Activated naive CD8-positive, alpha-beta T cell treated with anti-CD3 and anti-CD28 coated beads for 36 hours (primary cell): ENCODE data around the gene MAST4. TPM values are rescaled to one million over a fixed set of nuclear protein-coding genes. Genes with fewer than 3 reads are reported as not detected.

Experiments used
- DNase-seq: peaks from one replicate; pipeline ENCODE4 v3.0.0; 2021
- H3K27ac Mint-ChIP-seq: one replicate; pipeline ENCODE4 v1.8.0; 2022; ENCODE audit warnings: mild to moderate bottlenecking, moderate library complexity, mixed read lengths
- H3K27me3 Mint-ChIP-seq: one replicate; pipeline ENCODE4 v1.8.0; 2022; ENCODE audit warnings: mild to moderate bottlenecking, mixed read lengths
- H3K36me3 Mint-ChIP-seq: one replicate; pipeline ENCODE4 v1.8.0; 2021; ENCODE audit warnings: mild to moderate bottlenecking, mixed read lengths
- H3K4me1 Mint-ChIP-seq: one replicate; pipeline ENCODE4 v1.8.0; 2021; ENCODE audit warnings: mixed read lengths
- H3K4me3 Mint-ChIP-seq: one replicate; pipeline ENCODE4 v1.8.0; 2022; ENCODE audit warnings: mild to moderate bottlenecking, moderate library complexity, mixed read lengths
- H3K9me3 Mint-ChIP-seq: one replicate; pipeline ENCODE4 v1.8.0; 2022; ENCODE audit warnings: mixed read lengths
- total RNA-seq, 2 experiments: library from RNA; stranded (reverse); gene quantifications; one replicate each; pipeline ENCODE4 v1.2.3, GENCODE V29; 2021

Gene MAST4
- total RNA-seq, 2 experiments from 2014 or later = 8.9 to 9.8 TPM

DNA sequence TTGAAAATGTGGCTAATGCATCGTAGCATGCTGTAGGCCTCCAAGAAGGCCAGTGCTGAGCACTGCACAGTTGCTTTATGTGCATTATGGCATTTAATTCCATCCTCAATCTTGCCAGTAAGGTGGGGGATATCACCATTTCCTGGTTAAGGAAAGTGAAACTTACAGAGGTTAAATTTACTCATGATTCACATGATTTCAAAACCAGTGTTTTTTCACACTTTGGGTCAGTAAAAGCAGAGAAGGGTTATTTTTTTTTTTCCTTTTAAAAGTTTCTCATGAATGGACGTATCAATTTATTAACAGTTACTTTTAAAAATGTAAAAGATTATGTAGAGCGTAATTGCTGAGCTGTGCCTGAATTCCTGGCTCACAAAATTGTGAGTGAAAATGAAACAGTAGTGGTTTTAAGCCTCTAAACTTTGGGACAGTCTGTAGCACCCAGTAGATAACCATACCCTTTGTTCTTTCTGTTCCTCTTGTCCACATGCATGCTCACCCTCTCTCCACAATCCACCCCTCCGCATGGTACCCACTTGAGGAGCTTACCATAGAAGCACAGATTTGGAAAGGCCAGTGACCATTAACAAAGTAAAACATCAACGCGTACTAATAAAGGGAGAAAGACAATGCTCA lies 21.2 kb downstream of the MAST4 start:
- peak overlapping the region; percentile 81 for H3K27ac Mint-ChIP-seq
- DNase-seq = no peak

DNA sequence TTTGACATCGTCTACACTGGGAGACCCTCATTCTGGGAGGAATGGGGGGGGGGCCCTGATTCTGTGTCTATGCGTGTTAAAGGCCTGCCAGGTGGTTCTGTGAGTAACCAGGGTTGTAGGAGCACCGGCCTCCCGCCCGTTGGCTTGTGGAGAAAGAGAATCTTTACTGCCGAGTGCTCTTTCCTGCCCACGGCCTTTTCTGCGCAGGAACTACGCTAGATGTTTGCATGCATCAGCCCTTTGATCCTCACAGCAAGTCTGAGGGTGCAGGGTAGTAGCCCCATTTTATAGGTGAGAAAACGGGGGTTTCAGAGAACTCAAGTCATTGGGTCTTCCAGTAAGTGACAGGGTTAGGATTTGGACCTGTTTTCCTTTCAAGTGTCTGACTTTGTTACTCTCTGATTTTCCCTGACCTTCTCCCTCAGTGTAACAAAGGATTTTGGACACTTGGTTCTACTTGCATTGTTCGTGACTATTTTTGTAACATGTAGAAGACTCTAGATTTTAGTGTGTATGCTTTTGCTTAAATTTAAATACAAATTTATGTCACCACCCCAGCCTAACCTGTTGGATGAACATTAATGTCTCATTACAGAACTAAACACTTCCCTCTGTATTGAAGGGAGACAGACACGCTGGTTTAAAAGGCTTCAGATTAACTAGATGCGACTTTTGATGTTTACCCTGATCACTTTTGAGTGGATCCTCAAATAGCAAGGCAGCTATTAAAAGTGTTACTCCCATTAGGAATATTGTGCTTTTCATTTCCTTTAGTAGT lies 22.0 kb downstream of the MAST4 start:
- Mint-ChIP-seq H3K36me3 (no peaks in the 10 kb centered on the region), H3K9me3 (no peaks in the 10 kb centered on the region)

More for the DNA sequence above, 21.2 kb downstream of the MAST4 start:
- Mint-ChIP-seq H3K9me3 (no peaks in the 10 kb centered on the region), H3K36me3 (no peaks in the 10 kb centered on the region), H3K27me3 (peaks cover 39% of the 10 kb centered on the region), H3K4me3 (no peak overlapping the region), H3K4me1 (peaks cover 17% of the 10 kb centered on the region)

DNA sequence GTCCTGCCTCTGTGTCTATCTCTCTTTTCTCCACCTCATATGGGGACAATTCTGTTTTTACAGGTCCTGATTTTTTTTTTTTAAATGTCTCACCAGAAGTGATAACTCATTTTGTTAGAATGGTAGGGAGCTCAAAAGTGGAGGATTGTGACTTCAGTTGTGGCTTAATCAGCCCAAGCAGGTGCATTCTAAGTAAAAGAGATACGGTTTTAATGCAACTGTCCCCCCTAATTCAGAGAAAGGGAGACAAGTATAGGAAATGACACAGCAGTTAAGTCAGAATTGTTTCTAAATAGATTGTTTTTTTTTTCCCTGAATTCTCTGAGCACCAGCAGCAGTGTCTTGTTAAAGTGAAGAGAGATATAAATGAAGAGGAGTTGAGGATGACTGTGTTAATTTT lies 24.5 kb downstream of the MAST4 start:
- H3K4me3 Mint-ChIP-seq = no peak overlapping the region
- H3K27me3 Mint-ChIP-seq = peaks cover 36% of the 10 kb centered on the region
- H3K4me1 Mint-ChIP-seq = peaks cover 17% of the 10 kb centered on the region
- no peak for DNase-seq
- no peak overlapping the region for H3K27ac Mint-ChIP-seq
- H3K9me3 Mint-ChIP-seq = no peaks in the 10 kb centered on the region
- H3K36me3 Mint-ChIP-seq = no peaks in the 10 kb centered on the region

More for the DNA sequence above, 22.0 kb downstream of the MAST4 start:
- H3K27ac Mint-ChIP-seq = peak overlapping the region; percentile 66
- H3K4me3 Mint-ChIP-seq = no peak overlapping the region
- peaks cover 41% of the 10 kb centered on the region for H3K27me3 Mint-ChIP-seq
- no peak for DNase-seq
- peaks cover 17% of the 10 kb centered on the region for H3K4me1 Mint-ChIP-seq

- no peaks in the 10 kb centered on the region for H3K36me3 Mint-ChIP-seq
- H3K9me3 Mint-ChIP-seq = no peaks in the 10 kb centered on the region
- H3K27me3 Mint-ChIP-seq = peaks cover 36% of the 10 kb centered on the region
- H3K4me3 Mint-ChIP-seq = no peak overlapping the region
- no peak overlapping the region for H3K27ac Mint-ChIP-seq
- DNase-seq = no peak
- H3K4me1 Mint-ChIP-seq = peaks cover 17% of the 10 kb centered on the region
Measured at GRCh38 chr5:66621146-66621545, 25.0 kb downstream of the MAST4 start.

DNA sequence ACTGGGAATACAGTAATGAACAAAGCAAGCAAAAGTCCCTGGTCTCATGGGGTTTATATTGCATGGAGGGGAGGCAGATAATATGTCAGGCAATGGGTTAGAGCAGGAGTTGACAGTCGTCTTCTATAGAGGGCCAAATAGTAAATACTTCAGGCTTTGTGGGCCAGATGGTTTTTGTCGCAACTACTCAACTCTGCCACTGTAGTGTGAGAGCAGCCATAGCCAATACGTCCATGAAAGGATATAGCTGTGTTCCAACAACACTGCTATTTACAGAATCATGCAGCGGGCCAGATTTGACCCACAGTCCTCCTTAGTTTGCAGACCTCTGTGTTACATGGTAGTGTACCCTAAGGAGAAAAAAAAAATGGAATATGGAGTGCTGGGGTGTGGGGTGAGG lies 25.5 kb downstream of the MAST4 start:
- no peak overlapping the region for H3K4me3 Mint-ChIP-seq
- no peak overlapping the region for H3K27ac Mint-ChIP-seq
- DNase-seq = no peak
- no peaks in the 10 kb centered on the region for H3K36me3 Mint-ChIP-seq
- no peaks in the 10 kb centered on the region for H3K9me3 Mint-ChIP-seq
- H3K4me1 Mint-ChIP-seq = peaks cover 14% of the 10 kb centered on the region
- peaks cover 40% of the 10 kb centered on the region for H3K27me3 Mint-ChIP-seq

DNA sequence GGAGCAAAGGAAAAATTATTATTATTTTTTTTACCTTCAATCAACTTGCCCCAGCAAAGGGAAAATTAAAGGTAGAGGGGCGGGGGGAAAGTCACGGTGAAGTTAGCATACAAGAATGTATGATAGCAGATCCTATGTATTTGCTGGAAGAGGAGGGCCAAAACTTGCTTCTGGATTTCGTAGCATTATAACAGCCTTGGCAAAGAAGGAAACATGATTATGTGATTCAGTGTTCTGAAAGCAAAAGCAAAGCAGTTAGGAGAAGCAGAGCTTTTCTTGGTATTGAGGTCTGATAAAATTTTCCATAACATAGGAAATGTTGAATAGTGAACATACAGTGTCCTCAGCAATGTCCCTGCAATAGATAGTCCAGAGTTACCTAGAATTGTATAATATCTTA lies 32.4 kb downstream of the MAST4 start:
- Mint-ChIP-seq H3K27ac (no peak overlapping the region), H3K4me1 (peaks cover 5% of the 10 kb centered on the region), H3K9me3 (no peaks in the 10 kb centered on the region)

GRCh38 chr5:66629446-66629845 lies 33.3 kb downstream of the MAST4 start:
- no peak overlapping the region for H3K4me3 Mint-ChIP-seq
- peaks cover 10% of the 10 kb centered on the region for H3K27me3 Mint-ChIP-seq
- DNase-seq = no peak
- H3K27ac Mint-ChIP-seq = no peak overlapping the region
- peaks cover 5% of the 10 kb centered on the region for H3K4me1 Mint-ChIP-seq
- no peaks in the 10 kb centered on the region for H3K9me3 Mint-ChIP-seq
- no peaks in the 10 kb centered on the region for H3K36me3 Mint-ChIP-seq

More for the DNA sequence above, 32.4 kb downstream of the MAST4 start:
- Mint-ChIP-seq H3K27me3 (peaks cover 14% of the 10 kb centered on the region), H3K4me3 (no peak overlapping the region), H3K36me3 (no peaks in the 10 kb centered on the region)
- DNase-seq = no peak

DNA sequence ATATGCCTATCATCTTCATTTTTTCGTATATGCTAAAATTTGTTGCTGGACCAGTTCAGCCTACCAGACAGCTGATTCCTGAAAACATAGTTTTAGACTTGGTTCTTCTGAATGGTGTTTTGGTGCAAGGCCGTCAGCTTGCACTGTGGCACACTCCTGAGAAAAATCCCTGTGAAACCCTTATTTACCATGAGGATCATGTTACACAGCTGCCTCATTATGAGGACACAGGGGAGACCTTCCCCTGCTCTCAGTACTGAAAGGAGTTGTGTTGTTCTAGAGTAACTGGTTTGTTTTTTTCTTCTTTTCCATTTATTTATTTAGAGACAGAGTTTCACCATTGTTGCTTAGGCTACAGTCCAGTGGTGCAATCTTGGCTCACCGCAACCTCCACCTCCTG lies 37.6 kb downstream of the MAST4 start:
- H3K36me3 Mint-ChIP-seq = no peaks in the 10 kb centered on the region
- H3K9me3 Mint-ChIP-seq = no peaks in the 10 kb centered on the region
- H3K27ac Mint-ChIP-seq = no peak overlapping the region
- no peak for DNase-seq
- H3K4me3 Mint-ChIP-seq = no peak overlapping the region
- peaks cover 2% of the 10 kb centered on the region for H3K4me1 Mint-ChIP-seq
- H3K27me3 Mint-ChIP-seq = no peaks in the 10 kb centered on the region

DNA sequence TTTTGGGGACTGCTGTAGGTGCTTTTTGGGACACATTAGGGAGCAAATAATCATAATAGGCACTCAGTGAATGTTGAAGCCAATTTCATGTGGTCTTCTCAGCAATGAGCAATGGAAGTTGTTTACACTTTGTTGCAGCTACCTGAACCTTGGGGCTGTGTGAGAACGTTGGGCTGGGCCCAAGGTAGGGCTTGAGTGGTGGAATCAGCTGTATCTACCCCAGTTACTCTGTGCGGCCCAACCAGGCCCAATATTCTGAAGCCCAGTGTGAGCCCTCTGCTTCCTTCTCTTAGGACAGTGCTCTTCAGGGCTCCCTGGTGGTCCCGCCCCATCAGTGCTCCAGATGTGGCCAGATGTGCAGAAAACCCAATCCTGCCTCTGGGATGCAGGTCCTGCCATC lies 38.4 kb downstream of the MAST4 start:
- no peak for DNase-seq
- Mint-ChIP-seq H3K27ac (no peak overlapping the region), H3K27me3 (no peaks in the 10 kb centered on the region), H3K9me3 (no peaks in the 10 kb centered on the region), H3K36me3 (no peaks in the 10 kb centered on the region), H3K4me3 (no peak overlapping the region), H3K4me1 (no peaks in the 10 kb centered on the region)

GRCh38 chr5:66637994-66638393 lies 41.8 kb downstream of the MAST4 start:
- no peaks in the 10 kb centered on the region for H3K36me3 Mint-ChIP-seq
- DNase-seq = no peak
- H3K9me3 Mint-ChIP-seq = no peaks in the 10 kb centered on the region
- peaks cover 9% of the 10 kb centered on the region for H3K27me3 Mint-ChIP-seq
- no peak overlapping the region for H3K27ac Mint-ChIP-seq
- H3K4me1 Mint-ChIP-seq = no peaks in the 10 kb centered on the region
- H3K4me3 Mint-ChIP-seq = no peak overlapping the region

DNA sequence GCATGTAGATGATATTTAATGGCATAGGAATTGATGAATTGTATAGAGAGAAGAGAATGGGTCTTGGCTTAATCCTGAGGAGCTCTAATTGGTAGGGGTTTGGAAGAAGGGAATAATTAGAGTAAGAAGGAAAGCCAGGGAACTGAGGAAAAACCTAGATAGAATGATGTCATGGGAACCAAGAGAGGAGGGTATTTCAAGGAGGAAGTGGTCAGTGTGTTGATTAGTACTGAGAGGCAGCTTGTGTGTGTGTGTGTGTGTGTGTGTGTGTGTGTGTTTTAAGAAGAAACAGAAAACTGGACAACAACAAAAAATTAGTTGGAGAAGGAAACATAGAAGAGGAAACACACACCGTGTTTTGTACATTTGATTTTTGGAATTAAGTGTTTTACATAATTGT lies 42.8 kb downstream of the MAST4 start:
- Mint-ChIP-seq H3K27me3 (peaks cover 10% of the 10 kb centered on the region), H3K27ac (no peak overlapping the region), H3K36me3 (no peaks in the 10 kb centered on the region), H3K4me1 (no peaks in the 10 kb centered on the region), H3K4me3 (no peak overlapping the region), H3K9me3 (no peaks in the 10 kb centered on the region)
- DNase-seq = no peak

- no peak overlapping the region for H3K4me3 Mint-ChIP-seq
- H3K4me1 Mint-ChIP-seq = no peaks in the 10 kb centered on the region
- no peaks in the 10 kb centered on the region for H3K9me3 Mint-ChIP-seq
Measured at GRCh38 chr5:66642538-66642937, 46.3 kb downstream of the MAST4 start.

GRCh38 chr5:66643387-66643786 lies 47.2 kb downstream of the MAST4 start:
- Mint-ChIP-seq H3K27me3 (peaks cover 14% of the 10 kb centered on the region), H3K36me3 (no peaks in the 10 kb centered on the region), H3K4me1 (no peaks in the 10 kb centered on the region), H3K27ac (no peak overlapping the region), H3K4me3 (no peak overlapping the region), H3K9me3 (no peaks in the 10 kb centered on the region)
- DNase-seq = no peak

More at GRCh38 chr5:66642538-66642937, 46.3 kb downstream of the MAST4 start:
- H3K27me3 Mint-ChIP-seq = peaks cover 14% of the 10 kb centered on the region
- H3K27ac Mint-ChIP-seq = no peak overlapping the region
- DNase-seq = no peak
- H3K36me3 Mint-ChIP-seq = no peaks in the 10 kb centered on the region

- H3K27ac Mint-ChIP-seq = no peak overlapping the region
Measured at GRCh38 chr5:66644111-66644510, 47.9 kb downstream of the MAST4 start.

DNA sequence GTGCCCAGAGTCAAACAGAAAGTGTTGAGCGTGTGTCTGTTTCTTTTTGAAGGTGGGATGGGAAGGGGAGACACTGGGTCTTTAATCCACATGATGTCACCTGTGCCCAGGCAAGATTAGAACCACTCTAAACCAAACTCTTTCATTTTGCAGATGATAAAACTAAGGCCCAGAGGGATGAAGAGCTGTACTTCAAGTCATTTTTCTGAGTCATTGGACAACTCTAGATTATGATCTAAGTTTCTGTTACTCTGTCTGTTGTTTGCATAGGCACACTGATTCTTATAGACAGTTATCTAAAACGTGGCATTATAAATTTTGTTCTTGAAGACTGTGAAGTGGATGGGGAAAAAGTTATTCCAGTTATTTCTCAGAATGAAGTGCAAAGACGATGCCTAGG lies 48.8 kb downstream of the MAST4 start:
- no peaks in the 10 kb centered on the region for H3K9me3 Mint-ChIP-seq
- H3K27me3 Mint-ChIP-seq = peaks cover 14% of the 10 kb centered on the region
- no peak overlapping the region for H3K4me3 Mint-ChIP-seq
- no peak for DNase-seq
- no peaks in the 10 kb centered on the region for H3K36me3 Mint-ChIP-seq
- H3K27ac Mint-ChIP-seq = no peak overlapping the region
- no peaks in the 10 kb centered on the region for H3K4me1 Mint-ChIP-seq

More at GRCh38 chr5:66644111-66644510, 47.9 kb downstream of the MAST4 start:
- Mint-ChIP-seq H3K27me3 (peaks cover 14% of the 10 kb centered on the region), H3K4me3 (no peak overlapping the region), H3K36me3 (no peaks in the 10 kb centered on the region), H3K4me1 (no peaks in the 10 kb centered on the region), H3K9me3 (no peaks in the 10 kb centered on the region)
- no peak for DNase-seq

DNA sequence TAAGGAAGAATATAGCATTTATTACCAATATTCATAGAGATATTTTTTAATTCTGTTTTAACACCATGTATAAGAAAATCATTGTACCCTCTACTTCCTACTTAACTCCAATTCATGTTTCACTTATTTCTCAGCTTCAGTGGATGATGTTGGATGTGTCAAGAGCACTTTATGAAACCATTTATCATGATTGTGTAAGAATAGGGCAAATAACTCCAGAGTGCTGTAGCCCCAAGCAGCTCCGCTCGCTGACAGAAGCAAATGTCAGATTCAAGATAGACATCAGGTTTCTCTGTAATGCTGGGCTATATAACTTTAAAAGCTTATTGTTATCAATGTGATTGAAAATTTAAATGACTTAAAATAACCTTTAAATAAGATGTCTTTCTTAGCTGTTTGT lies 50.4 kb downstream of the MAST4 start:
- no peaks in the 10 kb centered on the region for H3K4me1 Mint-ChIP-seq
- H3K27me3 Mint-ChIP-seq = peaks cover 14% of the 10 kb centered on the region
- H3K9me3 Mint-ChIP-seq = peaks cover 1% of the 10 kb centered on the region
- no peak overlapping the region for H3K4me3 Mint-ChIP-seq
- H3K27ac Mint-ChIP-seq = no peak overlapping the region
- H3K36me3 Mint-ChIP-seq = no peaks in the 10 kb centered on the region
- no peak for DNase-seq
